Pancreas (tissue), 10 donors: ENCODE results near the gene ADPRHL1. TPM values are rescaled to one million over a fixed set of nuclear protein-coding genes. Genes with fewer than 3 reads are reported as not detected.

ENCODE experiments used
- ATAC-seq, 4 donors: fragments of 200-7000 bp; cut with Tn5 transposase; one replicate each; pipeline versions ENCODE4 v1.8.0 to v1.9.1; 2020; ENCODE audit warnings: mild to moderate bottlenecking in 4 of 4, moderate library complexity in 4 of 4
- DNase-seq, 6 donors: peaks; one replicate each; pipeline ENCODE4 v3.0.0-alpha.2; 2020
- FAIRE-seq: peaks from 2 replicates; lab custom pipeline; 2012; peaks lifted over from hg19 to GRCh38; lab: Jason Lieb, UNC
- H3K27ac ChIP-seq, 4 donors: fragments of 200-600 bp; sonication (generic); 1 replicate in 3 of 4; 2 replicates in 1 of 4; pipeline versions ENCODE4 v1.5.0 to v1.8.0; 2020
- H3K27me3 ChIP-seq, 4 donors: fragments of 200-600 bp; one replicate each; pipeline ENCODE4 v1.8.0; 2021
- H3K36me3 ChIP-seq, 3 donors: fragments of 200-600 bp; sonication (generic) in 1 of 3; one replicate each; pipeline versions ENCODE4 v1.5.0 to v1.8.0; 2020 to 2021
- H3K4me1 ChIP-seq, 3 donors: fragments of 200-600 bp; one replicate each; pipeline ENCODE4 v1.8.0; 2021
- H3K4me3 ChIP-seq, 4 donors: fragments of 200-600 bp; sonication (generic) in 2 of 4; one replicate each; pipeline versions ENCODE4 v1.5.0 to v1.8.0; 2020 to 2021
- H3K9me3 ChIP-seq, 4 donors: fragments of 200-600 bp; one replicate each; pipeline ENCODE4 v1.8.0; 2021
- WGBS, 2 donors: extraction: QIAGEN DNeasy Blood & Tissue Kit; methylation state at CpG; one replicate each; pipeline ENCODE4 v1.1.7; 2013; 5-methylcytosine and 5-hydroxymethylcytosine counted together
- intact Hi-C, 3 donors: fragments of 100-400 bp; cut with DNase I; formaldehyde crosslinking; loops; one replicate each; pipeline versions ENCODE4 v1.11.1 to v1.14.2; 2022
- polyA plus RNA-seq, 2 donors: library from polyadenylated mRNA; stranded (reverse); fragments of 200-250 nt; gene quantifications; one replicate each; pipeline ENCODE4 v1.2.3, GENCODE V29; 2013
- total RNA-seq, 6 donors: library from RNA; stranded (reverse); fragmentation: NEBNext Ultra II Directional in 4 of 6; extraction: Animal tissue kit (Norgen Biotek cat#: 25700) in 4 of 6; gene quantifications; one replicate each; pipeline versions ENCODE4 v1.2.1 to v1.2.4, GENCODE V29; 2021 to 2023
- TF ChIP-seq, protein P1 (sequence below), 4 donors: fragments of 200-600 bp; sonication (generic) in 3 of 4; IDR thresholded peaks; one replicate each; pipeline versions ENCODE4 v1.5.0 to v1.8.0; 2021; ENCODE audit warnings: antibody characterized with exemption in 4 of 4
- donor health status: healthy with polysubstance abuse.
- donor health status: DM: no; HTN: no; CAD: no; lungs with moderate emphysema.
- donor health status: DM: no; HTN: no; CAD: no.
- donor health status: control.
- donor health status: control.
- donor health status: Bipolar disorder and iron deficiency.
- donor health status: DM: yes; HTN: yes; CAD: no.
- donor health status: DM: no; HTN: no; CAD: no.
- donor health status: DM: no; HTN: no; CAD: no.
- donor health status: DM: yes; HTN: yes; CAD: no.

Gene ADPRHL1
- total and polyA plus RNA-seq, 8 donors, result 1.2 to 6.0 (median 3.0) TPM

DNA sequence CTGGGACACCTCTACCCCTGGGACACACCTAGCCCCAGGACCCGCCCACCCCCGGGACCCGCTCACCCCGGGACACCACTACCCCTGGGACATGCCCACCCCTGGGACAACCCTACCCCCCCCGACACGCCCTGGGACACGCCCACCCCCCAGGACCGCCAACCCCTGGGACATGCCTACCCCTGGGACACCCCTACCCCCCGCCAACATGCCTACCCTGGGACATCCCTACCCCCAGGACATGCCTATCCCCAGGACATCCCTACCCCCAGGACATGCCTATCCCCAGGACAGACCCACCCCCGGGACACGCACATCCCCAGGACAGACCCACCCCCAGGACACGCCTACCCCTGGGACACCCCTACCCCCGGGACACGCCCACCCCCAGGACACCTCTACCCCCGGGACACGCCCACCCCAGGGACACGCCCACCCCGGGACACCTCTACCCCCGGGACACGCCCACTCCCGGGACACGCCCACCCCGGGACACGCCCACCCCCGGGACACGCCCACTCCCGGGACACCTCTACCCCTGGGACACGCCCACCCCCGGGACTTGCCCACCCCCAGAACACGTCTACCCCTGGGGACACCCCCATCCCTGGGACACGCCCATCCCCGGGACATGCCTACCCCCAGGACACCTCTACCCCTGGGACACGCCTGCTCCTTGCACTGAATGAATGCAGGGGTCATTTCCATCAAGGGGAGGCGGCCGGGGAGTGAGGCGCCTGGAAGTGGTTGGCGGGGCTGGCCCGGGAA, 32.3 kb downstream of the ADPRHL1 start:
- TF ChIP-seq, protein P1, sequence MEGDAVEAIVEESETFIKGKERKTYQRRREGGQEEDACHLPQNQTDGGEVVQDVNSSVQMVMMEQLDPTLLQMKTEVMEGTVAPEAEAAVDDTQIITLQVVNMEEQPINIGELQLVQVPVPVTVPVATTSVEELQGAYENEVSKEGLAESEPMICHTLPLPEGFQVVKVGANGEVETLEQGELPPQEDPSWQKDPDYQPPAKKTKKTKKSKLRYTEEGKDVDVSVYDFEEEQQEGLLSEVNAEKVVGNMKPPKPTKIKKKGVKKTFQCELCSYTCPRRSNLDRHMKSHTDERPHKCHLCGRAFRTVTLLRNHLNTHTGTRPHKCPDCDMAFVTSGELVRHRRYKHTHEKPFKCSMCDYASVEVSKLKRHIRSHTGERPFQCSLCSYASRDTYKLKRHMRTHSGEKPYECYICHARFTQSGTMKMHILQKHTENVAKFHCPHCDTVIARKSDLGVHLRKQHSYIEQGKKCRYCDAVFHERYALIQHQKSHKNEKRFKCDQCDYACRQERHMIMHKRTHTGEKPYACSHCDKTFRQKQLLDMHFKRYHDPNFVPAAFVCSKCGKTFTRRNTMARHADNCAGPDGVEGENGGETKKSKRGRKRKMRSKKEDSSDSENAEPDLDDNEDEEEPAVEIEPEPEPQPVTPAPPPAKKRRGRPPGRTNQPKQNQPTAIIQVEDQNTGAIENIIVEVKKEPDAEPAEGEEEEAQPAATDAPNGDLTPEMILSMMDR (IDR thresholded peaks at IDR 0.05), result no peak
- 62 to 65% methylated on average over 32 to 36 of the region's 38 CpGs for WGBS, 2 donors
- H3K9me3 ChIP-seq, result no peaks in the 10 kb centered on the region
- intact Hi-C loops, result no loop called here
- H3K4me1 ChIP-seq, result no peaks in the 10 kb centered on the region
- no peak overlapping the region for H3K4me3 ChIP-seq
- no peak overlapping the region for H3K27ac ChIP-seq
- ATAC-seq, result no peak
- no peaks in the 10 kb centered on the region for H3K27me3 ChIP-seq
- DNase-seq, result peak in 1 of 6 donors; percentile 62
- FAIRE-seq, result no peak
- H3K36me3 ChIP-seq, result no peaks in the 10 kb centered on the region

GRCh38 chr13:113420232-113420631, 33.1 kb downstream of the ADPRHL1 start:
- H3K4me3 ChIP-seq, result no peak overlapping the region
- TF ChIP-seq, protein P1 (IDR thresholded peaks at IDR 0.05), result no peak
- no peak overlapping the region for H3K27ac ChIP-seq
- H3K36me3 ChIP-seq, result no peaks in the 10 kb centered on the region
- no peaks in the 10 kb centered on the region for H3K9me3 ChIP-seq
- ATAC-seq (no peak), FAIRE-seq (no peak), DNase-seq (no peak)
- H3K27me3 ChIP-seq, result no peaks in the 10 kb centered on the region
- H3K4me1 ChIP-seq, result no peaks in the 10 kb centered on the region
- 88 to 92% methylated on average over 15 of the region's 15 CpGs for WGBS, 2 donors
- intact Hi-C loops, result no loop called here

DNA sequence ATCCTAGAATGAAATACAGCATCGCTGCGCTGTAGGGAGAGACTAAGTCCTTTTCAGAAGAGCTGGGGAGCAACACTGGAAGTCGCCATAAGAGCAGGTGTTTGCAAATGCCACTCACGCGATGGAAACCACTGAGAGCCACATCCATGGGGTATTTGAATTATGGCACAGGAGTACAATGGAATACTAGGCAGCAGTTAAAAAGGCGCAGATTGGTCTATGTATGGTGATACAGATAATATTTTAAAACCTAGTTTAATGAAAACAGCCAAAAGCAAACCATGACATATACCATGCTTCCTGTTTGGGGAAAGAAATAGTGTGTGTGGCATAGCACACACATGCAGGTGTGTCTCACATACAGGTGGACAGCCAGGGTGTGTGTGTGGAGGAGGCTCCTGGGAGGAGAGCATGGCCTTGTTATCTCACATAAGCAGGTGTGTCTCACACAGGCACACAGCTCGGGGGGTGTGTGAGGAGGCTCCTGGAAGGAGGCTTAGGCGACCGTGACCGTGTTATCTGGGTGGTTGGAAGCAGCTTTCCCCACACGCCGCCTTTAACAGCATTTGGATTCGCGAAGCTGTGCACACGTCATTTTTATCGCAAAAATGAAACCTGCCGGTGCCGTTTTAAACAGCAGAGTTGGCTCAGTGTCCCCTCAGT, 33.6 kb downstream of the ADPRHL1 start:
- ATAC-seq (no peak), FAIRE-seq (no peak)
- TF ChIP-seq, protein P1 (IDR thresholded peaks at IDR 0.05), result no peak

DNA sequence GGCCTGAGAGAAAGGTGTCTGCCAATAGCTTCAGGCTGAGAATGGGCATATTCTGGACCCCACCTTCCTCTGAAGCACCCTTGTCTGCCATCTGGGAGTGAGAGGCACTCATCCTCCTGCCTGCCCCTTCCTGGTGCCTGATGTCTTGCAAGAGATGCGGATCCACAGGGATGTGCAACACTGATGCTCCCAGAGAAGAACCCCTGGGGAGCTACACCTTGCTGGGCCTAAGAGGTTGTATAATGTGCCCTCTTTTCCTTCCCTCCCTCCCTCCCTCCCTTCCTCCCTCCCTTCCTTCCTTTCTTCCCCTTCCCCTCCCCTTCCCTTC, 34.6 kb downstream of the ADPRHL1 start:
- no peaks in the 10 kb centered on the region for H3K4me1 ChIP-seq
- no peaks in the 10 kb centered on the region for H3K27me3 ChIP-seq
- no peak overlapping the region for H3K4me3 ChIP-seq
- TF ChIP-seq, protein P1 (IDR thresholded peaks at IDR 0.05), result no peak
- ATAC-seq (no peak), FAIRE-seq (no peak), DNase-seq (no peak)
- no peak overlapping the region for H3K27ac ChIP-seq
- H3K36me3 ChIP-seq, result no peaks in the 10 kb centered on the region
- 100% methylated on average over 1 of the region's 1 CpG for WGBS, 2 donors
- intact Hi-C loops, result no loop called here
- no peaks in the 10 kb centered on the region for H3K9me3 ChIP-seq

More for the DNA sequence above, 33.6 kb downstream of the ADPRHL1 start:
- H3K27me3 ChIP-seq, result no peaks in the 10 kb centered on the region
- H3K27ac ChIP-seq, result no peak overlapping the region
- intact Hi-C loops, result no loop called here
- no peak for DNase-seq
- H3K4me1 ChIP-seq, result no peaks in the 10 kb centered on the region
- no peak overlapping the region for H3K4me3 ChIP-seq
- H3K36me3 ChIP-seq, result no peaks in the 10 kb centered on the region
- 94% methylated on average over 18 of the region's 18 CpGs for WGBS, 2 donors
- H3K9me3 ChIP-seq, result no peaks in the 10 kb centered on the region
